HG02623 (cell line): ENCODE results near the gene PARVG.
"Not testable (repeated sequence)": the region's sequence is repeated elsewhere in the genome, so short reads cannot be mapped to it uniquely, and the experiment has no call there.

Experiments used
- ATAC-seq: cut with Tn5 transposase; IDR thresholded peaks from one replicate; pipeline ENCODE4 v1.9.1; 2021; ENCODE audit warnings: moderate library complexity; ENCODE audit not compliant: unreplicated experiment

The PARVG gene

DNA sequence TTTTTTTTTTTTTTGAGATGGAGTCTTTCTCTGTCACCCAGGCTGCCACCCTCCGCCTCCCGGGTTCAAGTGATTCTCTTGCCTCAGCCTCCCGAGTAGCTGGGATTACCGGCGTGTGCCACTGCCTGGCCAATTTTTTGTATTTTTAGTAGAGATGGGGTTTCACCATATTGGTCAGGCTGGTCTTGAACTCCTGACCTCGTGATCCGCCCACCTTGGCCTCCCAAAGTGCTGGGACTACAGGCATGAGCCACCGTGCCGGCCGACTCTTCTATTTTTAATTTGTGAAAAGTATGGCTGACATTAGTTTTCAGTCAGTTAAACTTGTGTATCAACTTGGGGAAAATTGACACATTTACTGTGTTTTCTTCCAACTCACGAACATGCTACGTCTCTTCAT, 53.6 kb downstream of the PARVG start:
- not testable (repeated sequence) for ATAC-seq

DNA sequence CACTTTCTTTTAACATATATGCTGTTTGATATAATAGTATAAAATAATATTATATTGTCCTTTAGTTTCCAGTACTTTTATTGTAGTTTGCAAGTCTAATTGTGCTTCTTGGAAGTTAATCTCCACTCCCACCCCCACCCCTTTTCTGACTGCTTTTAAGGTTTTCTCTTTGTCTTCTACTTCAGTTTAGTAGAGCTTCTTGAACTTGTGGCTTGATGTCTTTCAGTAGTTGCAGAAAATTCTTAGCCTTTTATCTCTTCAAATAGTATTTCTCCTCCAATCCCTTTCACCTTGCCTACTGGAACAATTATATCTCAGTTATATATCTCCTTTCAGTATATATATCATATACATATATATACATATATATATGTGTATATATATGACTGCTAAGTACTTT, 56.6 kb downstream of the PARVG start:
- no peak for ATAC-seq

- ATAC-seq = not testable (repeated sequence)
These were observed 60.4 kb downstream of the PARVG start for GRCh38 chr22:44241121-44241520.

DNA sequence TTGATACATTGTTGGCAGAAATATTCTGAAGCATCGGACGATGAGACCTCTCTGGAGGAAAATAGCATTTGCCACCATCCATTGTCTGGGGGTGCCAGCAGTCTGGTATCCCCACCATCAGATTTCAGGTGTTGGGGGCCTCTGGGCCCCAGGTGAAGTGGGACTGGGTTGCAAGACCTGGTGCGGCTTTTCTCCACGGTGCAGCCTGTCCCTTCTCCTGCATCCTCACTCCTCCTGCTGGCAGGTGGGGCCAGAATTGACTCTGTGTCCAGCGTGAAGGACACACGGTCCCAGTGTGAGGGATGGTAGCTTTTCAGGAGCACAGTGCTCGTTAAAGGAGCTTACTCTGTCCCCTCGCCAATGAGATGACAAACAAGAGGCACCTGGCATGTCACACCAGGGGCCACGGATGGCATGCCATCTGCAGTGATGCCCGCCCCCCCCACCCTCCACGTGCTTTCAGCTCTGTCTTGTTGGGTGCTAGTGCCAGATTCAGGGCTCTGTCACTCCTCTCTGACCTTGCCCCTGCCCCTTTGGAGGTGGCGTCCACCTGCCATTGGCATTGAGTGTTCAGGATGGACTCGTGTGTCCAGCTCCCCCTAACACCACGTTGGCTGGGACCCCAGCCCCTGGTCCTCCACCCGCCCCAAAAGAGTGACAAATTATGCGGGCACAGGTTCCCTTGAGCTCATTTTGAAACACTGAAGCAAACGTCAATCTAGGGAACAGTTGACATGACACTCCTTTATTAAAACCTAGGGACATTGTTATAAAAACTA, 62.4 kb downstream of the PARVG start:
- no peak for ATAC-seq

DNA sequence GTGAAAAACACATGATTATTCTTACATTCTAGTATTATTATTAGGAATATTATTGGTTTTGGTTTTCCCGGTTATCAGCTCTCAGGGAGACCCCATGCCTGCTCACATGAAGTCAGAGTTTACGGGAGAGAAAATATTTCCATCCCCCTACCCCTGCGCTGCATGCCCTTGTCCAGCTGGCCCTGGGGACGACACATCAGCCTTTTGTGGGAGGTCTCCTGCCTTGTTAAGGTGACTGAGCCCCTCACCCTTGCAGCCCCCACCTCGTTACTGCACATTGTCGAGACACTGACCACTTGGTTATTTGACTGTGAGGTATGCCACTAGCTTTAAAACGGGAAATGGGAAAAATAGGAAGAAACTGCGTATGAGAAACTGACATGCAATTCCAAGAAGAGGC, 63.0 kb downstream of the PARVG start:
- ATAC-seq = no peak

GRCh38 chr22:44244265-44244822, 63.6 kb downstream of the PARVG start:
- no peak for ATAC-seq

- ATAC-seq = no peak
These were observed 64.7 kb downstream of the PARVG start for GRCh38 chr22:44245438-44245837.

DNA sequence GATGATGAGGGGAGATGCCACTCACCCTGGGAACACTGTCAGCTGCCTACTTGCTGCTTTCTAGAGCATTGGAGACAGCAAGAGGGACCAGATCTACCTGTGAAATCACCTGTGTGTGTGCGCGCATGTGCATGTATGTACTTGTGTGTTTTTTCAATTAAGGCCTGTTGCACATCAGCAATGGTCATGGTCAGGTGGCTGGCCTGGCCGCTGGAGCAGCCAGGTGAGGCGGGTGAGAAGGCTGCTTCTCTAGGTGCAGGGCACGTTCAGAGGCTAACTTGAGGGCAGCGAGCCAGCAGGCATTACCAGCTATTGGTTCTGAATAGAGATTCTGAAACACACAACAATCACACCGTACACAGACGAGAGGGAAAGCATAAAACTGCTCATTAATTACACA, 65.1 kb downstream of the PARVG start:
- ATAC-seq = no peak

GRCh38 chr22:44246615-44247326, 66.0 kb downstream of the PARVG start:
- ATAC-seq = no peak

GRCh38 chr22:44247346-44247745, 66.6 kb downstream of the PARVG start:
- ATAC-seq = no peak

GRCh38 chr22:44247923-44248892, 67.5 kb downstream of the PARVG start:
- no peak for ATAC-seq

DNA sequence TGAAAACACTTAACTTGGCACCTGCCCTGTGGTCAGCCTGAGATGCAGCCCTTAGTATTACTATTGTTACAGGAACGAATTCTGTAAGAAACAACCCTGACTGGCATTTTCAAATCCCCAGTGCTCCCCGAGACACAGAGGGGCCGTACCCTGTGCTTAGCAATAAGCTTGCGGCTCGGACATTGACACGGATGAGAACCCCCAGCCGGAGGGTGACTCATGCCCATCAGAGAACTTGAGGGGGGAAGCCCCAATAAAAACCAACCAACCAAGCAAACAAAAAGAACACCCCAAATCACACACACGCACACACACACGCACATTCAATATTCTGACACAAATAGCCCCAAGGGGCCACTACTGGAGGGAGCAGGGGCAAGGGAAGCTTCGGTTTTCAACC, 68.2 kb downstream of the PARVG start:
- no peak for ATAC-seq

DNA sequence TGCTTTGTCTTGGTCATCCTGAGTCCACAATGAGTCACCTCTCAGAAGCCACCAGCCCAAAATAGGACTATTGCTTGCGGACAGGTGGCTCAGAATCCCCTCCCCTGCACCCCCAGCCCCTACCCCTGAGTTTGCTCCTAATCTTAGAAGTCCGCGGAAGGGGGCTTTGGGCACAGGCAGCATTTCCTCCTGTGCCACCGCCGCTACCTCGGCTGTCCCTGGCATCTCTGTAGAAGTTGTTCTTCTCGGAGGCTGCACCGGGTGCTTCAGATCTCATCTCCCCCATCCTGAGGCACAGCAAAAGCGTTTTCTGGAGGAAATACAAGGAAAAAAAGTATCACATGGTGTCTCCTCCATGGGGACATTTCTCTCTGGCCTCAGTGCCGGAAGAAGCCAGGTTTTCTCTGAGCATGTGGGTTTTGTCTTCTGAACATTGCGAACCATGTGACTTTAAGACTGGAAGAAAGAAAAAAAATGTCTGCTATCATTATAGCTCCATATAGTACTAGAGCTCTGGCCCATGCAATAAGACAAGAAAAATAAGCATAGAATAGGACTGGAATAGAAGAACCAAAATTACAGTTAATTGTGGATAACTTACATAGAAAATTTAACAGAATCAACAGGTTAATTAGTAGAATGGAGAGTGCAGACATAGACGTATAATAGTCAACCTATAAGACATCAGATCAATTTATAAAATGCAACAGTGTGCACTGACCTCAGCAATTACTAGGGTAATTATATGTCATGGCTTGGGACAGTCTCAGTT, 68.8 kb downstream of the PARVG start:
- no peak for ATAC-seq

GRCh38 chr22:44254811-44255210, 74.1 kb downstream of the PARVG start:
- no peak for ATAC-seq

GRCh38 chr22:44256085-44256484, 75.4 kb downstream of the PARVG start:
- no peak for ATAC-seq

DNA sequence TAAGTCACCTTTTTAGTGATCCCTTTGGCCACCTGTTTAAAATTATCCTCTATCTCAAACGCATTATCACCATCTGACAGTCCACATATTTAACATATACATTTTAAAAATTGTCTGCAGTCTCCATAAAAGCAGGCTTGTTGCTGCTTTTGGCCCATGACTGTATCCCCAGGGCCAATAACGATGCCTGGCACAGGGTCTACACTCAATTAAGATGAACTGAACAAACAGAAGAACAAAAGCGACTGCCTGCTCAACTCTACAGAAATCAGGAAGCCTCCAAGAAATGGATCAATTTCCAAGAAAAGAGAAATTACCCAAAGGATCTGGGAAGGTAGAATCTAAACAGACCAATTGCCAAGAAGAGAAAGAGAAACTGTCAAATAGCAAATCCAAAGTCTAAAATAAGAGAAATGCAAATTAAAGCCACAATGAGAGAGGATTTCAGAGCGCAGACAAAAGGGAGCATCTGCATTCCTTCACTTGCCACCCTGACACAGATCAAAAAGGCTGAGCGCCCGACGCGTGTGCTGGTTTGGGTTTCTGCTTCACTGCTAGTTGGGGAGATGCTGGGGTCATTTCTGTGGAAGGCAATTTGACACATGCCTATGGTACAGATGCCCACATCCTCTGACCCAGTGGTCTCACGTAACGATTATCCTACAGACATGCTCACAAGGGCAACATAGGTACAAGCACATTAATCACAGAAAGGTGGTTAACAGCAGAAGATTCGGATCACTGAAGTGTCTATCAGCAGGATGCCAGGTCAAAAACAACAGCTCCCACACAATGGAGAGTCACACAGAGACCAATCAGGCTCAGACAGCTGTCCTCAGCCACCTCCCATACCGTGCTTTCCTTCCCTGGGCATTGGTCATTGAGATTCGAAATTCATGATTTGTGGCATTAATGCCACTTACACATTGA, 76.1 kb downstream of the PARVG start:
- no peak for ATAC-seq
